ENCODE measurements around the gene SLCO3A1.

Gene SLCO3A1

DNA sequence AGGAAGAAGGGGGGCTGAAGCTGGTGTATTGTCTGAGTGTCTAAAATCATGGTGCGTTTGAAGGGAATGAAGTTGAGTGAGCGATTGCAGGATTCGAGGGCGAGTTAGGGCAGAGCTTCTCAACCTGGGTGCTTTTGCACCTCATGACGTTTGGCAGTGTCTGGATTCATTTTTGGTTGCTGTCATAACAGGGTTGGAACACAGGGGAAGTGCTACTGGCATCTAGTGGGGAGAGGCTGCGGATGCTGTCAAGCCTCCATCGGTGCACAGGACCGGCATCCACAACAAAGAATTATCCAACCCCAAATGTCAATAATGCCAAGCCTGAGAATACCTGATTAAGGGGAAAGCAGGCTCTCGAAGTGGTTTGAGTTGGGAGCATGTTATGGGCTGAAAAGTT lies 120.0 kb downstream of the SLCO3A1 start:
- no peak for DNase-seq

DNA sequence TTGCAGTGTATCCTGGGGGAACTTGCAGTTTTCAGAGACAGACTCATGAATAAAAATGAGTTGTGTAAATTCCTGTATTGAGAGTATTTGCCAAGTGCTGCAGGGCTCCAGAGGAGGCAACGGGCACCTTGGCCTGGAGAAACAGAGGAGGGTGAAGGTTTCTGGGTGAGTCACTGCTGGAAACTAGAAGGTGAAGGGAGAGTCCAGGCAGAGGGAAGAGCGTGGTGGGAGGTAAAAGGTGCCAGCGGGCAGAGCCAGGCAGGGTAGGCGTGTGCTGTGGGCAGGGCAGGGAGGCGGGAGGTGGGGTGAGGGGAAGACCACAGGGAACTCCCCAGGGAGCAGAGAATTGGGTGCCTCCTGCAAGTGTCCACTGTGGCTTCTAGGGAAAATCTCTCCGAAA lies 120.8 kb downstream of the SLCO3A1 start:
- no peak for DNase-seq

DNA sequence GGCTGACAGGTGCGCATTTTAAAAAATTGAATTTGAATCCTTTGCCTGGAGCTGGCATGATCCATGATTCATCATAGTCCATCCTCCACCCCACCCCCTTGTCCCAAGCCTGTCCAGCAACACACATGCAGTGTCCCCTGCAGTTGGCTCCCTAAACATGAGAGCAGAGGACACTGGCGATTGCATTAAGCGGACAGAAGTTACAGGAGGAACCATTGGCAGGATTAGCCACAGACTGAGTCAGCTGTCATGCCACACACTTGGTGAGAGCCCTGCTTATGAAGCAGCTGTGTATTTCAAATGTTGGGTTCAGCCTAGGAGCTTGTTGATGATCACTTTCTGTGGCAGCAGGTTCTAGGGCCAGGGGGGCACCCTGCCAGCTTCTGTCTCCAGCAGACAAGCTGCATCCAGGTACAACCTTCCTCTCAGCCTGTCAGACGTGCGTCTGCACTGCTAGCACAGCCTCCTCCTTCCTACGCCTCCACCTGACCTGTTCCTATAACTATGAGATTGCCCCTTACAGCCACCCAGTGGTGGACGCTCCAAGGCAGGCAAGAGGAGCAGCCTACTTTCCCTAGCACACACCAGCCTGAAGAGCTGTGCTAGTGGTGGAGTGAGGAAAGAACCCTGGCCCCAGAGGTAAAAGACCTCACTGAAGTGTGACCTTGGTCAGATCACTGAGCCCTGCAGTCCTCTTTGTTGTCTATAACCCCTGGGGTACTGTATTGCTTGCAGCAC lies 121.9 kb downstream of the SLCO3A1 start:
- no peak for DNase-seq

DNA sequence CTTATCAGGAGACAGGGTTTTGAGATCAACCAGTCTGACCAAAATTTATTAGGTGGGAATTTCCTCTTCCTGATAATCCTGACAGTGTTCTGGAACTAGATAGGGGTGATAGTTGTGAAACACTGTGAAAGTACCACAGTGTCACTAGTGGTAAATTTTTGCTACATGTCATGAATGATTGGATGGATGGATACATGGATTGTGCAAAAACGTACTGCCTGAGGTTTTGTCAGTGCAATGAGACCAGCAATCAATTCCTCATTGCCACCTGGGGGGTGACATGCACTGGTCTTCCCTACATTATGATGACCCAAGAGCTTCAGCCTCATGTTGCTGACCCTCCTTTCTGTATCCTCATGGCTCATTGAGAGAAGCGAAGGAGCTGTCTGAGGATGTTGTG lies 123.5 kb downstream of the SLCO3A1 start:
- no peak for DNase-seq

DNA sequence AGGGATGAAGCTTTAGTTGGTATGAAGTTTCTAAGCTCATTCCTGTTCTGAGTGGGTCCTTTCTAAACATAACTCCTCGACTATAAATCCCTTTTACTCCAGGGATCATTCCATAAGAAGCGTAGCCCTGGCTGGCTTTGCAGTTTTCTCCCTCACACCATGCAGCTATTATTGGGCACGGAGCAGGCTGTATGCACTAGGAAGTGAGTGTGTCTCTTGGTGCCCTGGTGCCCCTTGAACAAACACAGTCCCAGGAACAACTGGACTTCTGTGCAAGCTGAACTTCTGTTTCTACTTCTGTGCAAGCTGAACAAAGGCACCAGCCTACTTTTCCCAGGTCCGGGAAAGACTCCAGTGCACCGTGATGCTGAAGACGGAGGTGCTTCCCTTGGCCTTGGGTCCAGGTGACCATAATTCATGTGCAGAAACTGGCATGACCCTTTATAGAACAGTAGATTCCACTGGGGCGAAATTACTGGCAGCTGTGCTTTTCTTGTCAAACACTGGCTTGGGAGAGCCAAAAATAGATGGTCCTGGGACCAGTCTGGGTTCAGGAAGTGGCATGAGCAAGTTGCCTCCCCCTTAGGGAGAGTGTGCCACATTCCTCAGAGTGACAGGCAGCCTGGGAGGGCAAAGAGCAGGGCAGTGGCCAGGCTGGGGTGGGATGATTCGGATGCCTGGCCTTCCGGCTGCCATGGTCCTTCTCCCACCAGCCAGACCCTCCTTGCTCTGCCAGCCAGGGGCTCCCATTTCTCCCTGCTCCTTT lies 127.2 kb downstream of the SLCO3A1 start:
- no peak for DNase-seq

DNA sequence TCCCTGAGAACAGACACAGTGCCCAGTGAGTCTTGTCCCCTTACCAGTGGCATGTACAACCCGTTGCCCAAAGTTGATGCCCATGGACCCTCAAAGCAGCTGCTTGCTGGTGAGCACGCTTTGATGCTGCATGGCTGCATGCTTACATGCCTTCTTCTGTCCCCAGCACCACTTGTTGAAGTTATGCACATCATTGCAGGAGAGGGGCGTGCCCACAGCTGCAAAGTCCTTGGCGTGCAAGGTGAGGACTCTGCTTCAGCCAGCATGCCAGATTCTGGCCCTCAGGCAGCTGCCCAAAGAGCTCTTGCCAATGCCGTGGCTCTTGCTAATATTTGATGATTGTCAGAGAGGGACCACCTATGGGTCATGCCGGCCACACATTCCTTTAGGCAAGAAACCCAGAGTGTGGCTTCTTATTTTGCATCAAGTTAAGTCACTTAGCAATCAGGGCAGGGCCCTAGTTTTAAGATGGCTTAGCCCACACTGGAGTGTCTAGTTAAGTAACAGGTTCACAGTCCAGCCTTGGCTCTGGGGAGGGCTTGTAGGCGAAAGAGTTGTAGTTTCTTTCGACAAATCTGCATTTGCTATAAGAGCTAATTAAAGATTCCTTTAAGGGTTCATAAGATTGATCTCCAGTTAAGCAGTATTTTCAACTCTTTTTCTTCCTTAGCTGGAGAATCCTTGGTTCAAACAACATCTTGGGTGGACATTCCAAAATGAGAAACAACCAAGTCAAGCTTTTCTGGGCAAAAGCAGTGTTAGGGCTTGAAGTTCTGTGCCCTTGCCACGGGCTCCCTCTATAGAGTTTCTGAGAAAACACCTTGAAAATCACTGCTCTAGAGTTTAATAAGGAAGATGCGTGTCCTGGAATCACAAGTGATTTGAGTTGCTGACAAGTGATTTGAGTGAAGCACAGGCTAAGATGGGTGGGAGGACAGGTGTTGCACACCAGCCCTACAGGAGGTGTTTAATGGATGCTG lies 128.6 kb downstream of the SLCO3A1 start:
- DNase-seq: no peak

DNA sequence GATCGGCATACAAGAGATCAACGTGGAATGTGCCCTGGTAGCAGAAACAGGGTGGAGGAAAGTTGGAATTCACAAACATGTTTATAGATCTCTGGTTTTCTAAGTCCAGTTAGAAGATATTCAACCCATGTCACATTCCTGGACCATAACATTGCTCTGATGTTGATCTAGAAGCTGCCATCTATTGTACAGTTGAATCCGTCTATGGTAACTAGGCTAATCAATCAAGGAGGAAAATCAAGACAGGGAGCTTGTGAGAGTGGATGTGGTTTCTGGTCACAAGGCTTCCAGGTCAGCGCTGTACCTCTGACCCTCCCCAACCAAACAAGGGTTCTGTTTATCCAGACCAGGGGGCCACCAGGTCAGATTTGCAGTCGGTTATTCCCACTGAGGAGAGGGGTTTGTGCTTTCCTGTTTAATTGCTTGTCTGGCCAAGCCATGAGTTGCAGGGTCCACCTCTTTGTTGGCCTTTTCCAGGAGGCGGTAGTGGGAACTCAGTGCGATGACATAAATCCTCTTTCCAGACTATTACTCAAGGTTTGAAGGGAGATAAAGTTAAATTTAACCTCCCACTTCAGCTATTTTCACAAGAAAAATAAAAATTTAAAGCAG lies 130.3 kb downstream of the SLCO3A1 start:
- no peak for DNase-seq

DNA sequence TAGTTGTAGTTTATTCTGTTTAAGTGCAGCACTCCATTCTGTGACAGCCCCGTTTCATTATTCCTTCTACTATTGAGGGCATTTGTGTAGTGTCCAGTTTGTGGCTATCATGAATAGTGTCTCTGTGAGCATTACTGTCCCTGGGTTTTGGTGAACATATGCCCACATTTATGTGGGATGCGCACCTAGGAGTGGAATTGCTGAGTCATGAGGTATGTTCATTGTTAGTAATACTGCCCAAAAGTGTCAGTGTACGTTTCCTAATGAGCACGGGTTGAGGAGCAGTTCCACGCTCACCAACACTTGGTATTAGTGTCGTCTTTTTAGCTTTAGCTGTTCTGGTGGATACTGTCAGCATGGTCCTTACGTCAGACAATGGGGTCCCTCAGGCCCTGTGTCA lies 131.8 kb downstream of the SLCO3A1 start:
- no peak for DNase-seq

DNA sequence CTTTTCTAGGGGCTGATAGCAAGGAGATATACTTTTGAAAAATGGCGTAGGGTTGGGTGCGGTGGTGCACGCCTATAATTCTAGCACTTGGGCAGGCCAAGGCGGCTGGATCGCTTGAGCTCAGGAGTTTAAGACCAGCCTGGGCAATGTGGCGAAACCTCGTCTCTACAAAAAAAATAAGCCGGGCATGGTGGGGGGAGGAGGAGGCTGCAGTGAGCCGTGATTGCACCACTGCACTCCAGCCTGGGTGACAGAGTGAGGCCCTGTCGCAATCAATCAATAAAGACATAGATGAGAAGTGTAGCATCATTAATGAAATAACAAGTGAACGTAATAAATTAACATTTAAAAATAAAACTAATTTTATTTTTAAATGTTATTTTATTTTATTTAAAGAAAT lies 134.6 kb downstream of the SLCO3A1 start:
- DNase-seq: no peak

DNA sequence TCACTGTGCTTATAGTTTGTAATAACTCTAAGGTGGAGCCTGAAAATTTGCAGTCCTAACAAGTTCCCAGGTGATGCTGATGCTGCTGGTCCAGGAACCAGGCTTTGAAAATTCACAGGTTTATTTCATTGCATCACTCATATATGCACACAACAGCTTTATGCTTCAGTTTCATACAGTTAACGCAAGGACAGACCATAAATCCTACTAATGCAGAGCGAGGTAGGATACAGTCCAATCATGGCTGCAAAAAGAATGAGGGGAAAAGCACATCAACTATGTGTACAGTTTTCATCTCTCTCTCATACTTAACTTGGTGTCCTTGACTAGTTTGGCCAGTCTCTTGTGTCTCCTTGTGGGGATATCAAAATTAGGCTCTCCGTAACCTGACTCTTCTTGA lies 135.1 kb downstream of the SLCO3A1 start:
- DNase-seq: no peak

DNA sequence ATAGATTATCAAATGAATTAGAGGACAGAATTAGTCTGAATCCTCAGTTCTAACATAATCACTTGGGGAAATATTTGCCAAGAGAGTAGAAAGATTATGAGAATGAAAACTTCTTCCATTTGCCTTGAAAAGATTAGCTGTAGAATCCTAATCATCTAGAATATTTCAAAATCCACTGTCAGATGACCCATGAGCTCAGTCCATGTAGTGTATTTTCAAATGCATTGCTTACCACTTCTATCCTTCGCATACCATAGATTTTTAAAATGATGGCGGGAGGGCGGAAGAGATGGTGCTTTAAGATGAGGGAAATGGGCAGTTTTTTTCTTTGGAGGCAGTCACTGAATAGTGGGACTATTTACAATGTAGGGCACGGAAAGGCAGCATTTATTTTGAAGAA lies 136.3 kb downstream of the SLCO3A1 start:
- no peak for DNase-seq

DNA sequence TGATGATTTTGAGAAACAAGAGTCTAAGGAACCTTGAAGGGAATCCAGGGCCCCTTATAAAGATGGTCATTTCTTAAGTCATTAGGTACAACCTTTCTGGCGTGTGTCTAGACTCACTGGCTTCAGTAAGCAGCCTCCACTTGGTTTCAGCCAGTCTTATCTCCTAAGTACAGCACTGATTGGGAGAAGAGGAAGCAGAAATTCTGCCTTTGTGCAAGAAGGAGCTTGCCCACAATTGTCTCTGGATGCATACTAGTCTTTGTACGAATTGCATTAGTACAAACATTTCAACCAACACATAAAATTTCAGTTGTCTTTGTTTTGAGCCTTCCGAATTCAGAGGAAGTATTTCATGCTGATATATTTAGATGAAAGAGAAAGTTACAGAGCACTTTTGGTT lies 139.4 kb downstream of the SLCO3A1 start:
- no peak for DNase-seq

DNA sequence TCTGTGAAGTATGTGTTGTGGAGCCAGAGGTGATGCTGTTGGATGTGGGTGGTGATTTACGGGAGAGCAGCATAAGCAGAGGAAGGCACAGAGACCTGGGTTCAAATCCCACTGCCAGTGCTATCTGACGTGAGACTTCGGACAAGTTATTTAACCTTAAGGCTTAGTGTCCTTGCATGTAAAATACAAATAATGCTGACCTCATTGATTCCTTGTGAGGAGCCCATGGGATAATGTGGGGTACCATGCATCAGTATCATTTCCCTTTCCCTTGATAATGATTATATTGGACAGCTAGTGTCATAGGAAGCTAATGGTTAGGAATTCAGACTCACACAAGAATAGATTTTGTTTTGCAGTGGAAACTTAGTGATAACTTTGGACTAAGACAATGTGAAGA lies 141.6 kb downstream of the SLCO3A1 start:
- DNase-seq: no peak

DNA sequence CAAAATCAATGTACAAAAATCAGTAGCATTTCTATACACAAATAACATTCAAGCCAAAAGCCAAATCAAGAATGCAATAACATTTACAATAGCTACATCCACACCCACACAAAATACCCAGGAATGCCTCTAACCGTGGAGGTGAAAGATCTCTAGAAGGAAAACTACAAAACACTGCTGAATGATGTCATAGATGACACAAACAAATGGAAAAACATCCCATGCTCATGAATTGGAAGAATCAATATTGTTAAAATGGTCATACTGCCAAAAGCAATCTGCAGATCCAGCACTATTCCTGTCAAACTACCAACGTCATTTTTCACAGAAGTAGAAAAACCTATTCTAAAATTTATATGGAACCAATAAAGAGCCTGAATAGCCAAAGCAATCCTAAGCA lies 143.7 kb downstream of the SLCO3A1 start:
- DNase-seq: no peak

DNA sequence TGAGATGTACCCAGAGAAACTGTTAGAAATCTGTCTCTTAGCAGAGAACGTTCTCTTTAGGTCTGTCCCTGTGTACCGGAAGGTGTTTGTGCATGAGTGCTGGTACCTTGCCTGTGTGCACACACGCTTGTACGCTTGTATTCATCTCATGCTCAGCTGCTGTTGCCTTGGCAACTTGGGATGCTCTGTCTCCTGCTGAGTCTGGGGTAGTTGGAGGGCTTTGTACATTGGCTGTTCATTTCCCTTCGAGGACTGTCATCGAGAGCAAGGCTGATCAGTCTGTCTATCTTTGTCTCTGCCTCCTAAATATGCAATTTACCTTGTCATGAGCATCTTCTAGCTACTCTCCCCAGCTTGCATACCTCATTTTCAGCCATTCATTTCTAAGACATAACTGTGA lies 147.2 kb downstream of the SLCO3A1 start:
- no peak for DNase-seq

DNA sequence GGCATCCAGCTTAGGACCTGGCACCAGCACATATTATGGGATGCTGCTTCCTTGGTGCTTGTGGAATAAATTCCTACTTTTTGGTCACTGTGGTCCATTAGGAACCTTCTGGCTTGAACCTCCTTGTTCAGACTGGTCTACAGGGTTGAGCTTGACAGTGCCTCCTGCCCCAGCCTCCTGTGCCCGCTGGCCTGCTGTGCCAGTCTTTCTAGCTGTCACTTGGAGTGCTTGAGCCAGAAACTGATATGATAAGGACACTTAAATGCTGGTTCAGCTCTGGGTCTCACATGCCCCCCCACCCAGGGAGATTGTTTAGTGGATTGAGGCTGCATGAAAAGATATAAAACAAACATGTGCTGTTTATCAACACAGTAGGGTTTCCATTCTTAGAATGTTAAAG lies 147.8 kb downstream of the SLCO3A1 start:
- DNase-seq: no peak

DNA sequence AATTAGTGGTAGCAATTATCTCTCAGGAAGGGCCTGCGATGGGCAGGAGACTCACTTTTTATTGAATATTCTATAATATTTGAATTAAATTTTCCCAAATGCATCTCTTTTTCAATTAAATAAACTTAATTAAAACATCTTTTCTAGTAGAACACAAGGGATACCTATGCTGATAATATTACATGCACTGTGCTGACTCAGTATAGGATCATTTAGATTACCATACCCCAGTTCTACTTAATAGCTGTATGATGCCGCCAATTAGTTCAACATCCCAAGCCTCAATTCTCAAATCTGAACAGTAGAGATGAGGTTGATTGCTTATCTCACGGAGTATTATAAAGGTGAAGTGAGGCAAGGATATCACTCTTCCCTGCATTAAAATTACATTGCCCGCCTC lies 149.2 kb downstream of the SLCO3A1 start:
- no peak for DNase-seq

DNA sequence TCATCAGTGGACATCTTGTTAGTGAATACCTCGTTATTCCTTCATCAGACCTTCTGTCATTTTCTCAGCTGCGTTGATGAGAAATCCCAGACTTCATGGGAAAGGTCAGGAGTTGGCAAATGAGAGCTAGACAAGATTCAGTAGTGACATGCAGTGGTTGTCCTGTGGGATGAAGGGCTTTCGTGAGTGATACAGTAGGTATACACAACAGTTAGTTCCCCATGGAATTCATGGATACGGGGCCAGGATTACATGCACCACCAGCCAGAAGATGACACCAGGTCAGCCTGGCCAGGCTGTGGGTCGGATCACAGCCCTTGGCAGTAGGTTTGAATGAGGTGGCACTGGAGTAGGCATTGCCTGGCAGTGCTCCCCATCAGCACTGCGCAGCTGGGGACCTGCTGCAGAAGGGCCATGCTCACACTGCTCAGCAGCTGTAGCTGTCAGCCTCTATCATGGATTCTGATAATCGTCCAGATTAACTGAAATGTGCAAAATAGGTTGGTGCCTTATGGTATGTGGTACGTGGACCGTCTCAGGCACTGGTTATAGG lies 150.1 kb downstream of the SLCO3A1 start:
- DNase-seq: no peak

DNA sequence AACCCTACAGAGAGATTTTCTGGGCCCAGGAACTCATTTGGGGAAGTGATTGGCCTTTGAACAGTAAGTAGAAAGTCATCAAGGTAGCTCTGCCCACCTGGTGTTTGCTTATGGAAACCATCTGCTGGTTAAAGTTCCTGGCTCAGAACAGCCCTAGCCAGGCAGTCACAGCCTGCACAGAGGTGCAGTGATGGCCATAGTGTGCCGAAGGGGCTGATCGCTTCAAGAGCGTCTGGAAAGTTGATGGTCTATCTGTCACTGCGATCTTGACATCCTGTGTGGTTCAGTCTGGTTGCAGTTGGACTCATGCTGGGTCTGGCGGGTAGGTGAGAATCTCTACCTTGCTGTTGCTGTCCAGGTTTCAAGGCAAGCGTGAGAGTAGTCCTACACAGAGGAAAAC lies 151.6 kb downstream of the SLCO3A1 start:
- DNase-seq: no peak

DNA sequence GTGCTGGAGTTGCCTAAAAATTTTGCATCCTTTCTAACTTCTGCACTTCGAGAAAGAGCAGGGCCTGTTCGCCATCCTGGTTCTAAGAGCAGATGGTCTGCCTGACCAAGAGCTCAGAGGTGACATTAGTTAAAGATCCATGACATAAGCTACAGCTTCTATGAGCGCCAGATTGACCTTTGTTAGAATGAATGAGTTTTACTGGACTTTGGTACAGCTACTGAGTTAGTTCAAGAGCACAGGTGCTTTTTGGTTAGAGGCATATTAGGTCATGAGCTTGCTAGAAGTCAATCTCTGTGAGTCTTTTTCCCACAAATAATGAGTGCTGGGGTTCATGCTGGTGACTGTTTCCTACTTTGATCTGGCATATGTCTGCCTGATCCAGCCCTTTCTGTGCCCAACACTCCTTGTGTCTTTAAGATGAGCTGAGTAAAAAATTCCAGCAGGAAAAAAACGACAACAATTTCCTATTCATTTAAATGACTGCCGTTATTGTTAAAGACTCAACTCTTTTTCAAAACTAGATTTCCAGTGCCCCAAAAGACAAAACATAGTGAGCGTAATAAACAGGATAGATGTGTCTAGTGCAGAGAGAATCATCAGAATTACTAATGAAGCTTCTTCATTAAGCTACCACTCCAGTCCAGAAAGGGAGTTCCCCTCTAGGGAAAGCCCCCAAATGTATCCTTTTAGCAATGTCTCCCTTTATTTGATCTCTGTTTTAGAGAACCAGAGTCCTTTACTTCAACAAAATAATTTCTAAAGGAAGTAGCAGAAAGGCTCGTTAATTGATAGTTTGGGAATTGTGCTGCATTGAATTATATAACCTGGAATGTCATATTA lies 152.9 kb downstream of the SLCO3A1 start:
- DNase-seq: no peak

DNA sequence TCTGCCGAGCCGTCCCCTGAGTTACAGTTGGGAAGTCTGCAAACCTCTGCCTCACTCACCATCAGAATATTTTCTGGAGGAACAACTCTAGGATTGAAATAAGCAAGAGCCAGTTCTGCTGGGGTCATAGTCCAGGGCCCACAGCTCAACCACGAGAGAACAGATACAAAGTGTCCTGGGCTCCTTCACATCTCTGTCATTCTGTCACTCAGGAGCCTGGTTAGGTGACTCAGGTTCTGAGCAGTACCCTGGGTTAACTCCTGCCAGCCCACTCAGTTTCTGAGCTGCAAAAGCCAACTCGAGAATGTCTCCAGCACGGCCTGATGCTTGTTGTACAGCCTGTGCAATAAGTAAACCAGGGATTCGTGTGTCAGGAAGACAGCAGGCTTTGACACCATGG lies 155.7 kb downstream of the SLCO3A1 start:
- DNase-seq: peak; percentile 11 to 16

All from stimulated activated CD4-positive, alpha-beta T cell treated with anti-CD3 and anti-CD28 coated beads, Interleukin-2, amount 100 ng/mL, for 48 hours (primary cell).